Osteocyte (in vitro differentiated cells): ENCODE results near the gene HOXD12. TPM values are rescaled to one million over a fixed set of nuclear protein-coding genes. Genes with fewer than 3 reads are reported as not detected.

Source experiments
- DNase-seq: peaks from one replicate; pipeline ENCODE4 v3.0.0; 2021; ENCODE audit warnings: mixed read lengths; ENCODE audit not compliant: unreplicated experiment; ENCODE audit errors: extremely low spot score
- H3K27ac Mint-ChIP-seq: one replicate; pipeline ENCODE4 v1.8.0; 2021; ENCODE audit warnings: mild to moderate bottlenecking, mixed read lengths; ENCODE audit not compliant: unreplicated experiment
- H3K27me3 Mint-ChIP-seq: one replicate; pipeline ENCODE4 v1.8.0; 2021; ENCODE audit warnings: mixed read lengths; ENCODE audit not compliant: unreplicated experiment
- H3K36me3 Mint-ChIP-seq: one replicate; pipeline ENCODE4 v1.8.0; 2021; ENCODE audit warnings: mixed read lengths; ENCODE audit not compliant: unreplicated experiment
- H3K4me1 Mint-ChIP-seq: one replicate; pipeline ENCODE4 v1.8.0; 2021; ENCODE audit warnings: mixed read lengths; ENCODE audit not compliant: unreplicated experiment
- H3K4me3 Mint-ChIP-seq: one replicate; pipeline ENCODE4 v1.8.0; 2021; ENCODE audit warnings: mild to moderate bottlenecking, moderate library complexity, mixed read lengths; ENCODE audit not compliant: unreplicated experiment
- H3K9me3 Mint-ChIP-seq: one replicate; pipeline ENCODE4 v1.8.0; 2021; ENCODE audit warnings: mixed read lengths; ENCODE audit not compliant: unreplicated experiment
- long read RNA-seq: library from polyadenylated mRNA; unstranded; transcript quantifications from one replicate; pipeline ENCODE4 v2.0.0, GENCODE V29; 2021
- total RNA-seq: library from RNA; stranded (reverse); gene quantifications from 2 replicates; pipeline ENCODE4 v1.2.1, GENCODE V29; 2021
- TF ChIP-seq, protein P1 (sequence below): fragments of 200-600 bp; sonication (generic); IDR thresholded peaks from 2 replicates; pipeline ENCODE4 v1.5.0; 2021; ENCODE audit warnings: antibody characterized with exemption, mild to moderate bottlenecking, moderate library complexity

HOXD12 gene, protein sequence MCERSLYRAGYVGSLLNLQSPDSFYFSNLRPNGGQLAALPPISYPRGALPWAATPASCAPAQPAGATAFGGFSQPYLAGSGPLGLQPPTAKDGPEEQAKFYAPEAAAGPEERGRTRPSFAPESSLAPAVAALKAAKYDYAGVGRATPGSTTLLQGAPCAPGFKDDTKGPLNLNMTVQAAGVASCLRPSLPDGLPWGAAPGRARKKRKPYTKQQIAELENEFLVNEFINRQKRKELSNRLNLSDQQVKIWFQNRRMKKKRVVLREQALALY
- total RNA-seq: not detected in 2 replicates
- long read RNA-seq: 0 reads

DNA sequence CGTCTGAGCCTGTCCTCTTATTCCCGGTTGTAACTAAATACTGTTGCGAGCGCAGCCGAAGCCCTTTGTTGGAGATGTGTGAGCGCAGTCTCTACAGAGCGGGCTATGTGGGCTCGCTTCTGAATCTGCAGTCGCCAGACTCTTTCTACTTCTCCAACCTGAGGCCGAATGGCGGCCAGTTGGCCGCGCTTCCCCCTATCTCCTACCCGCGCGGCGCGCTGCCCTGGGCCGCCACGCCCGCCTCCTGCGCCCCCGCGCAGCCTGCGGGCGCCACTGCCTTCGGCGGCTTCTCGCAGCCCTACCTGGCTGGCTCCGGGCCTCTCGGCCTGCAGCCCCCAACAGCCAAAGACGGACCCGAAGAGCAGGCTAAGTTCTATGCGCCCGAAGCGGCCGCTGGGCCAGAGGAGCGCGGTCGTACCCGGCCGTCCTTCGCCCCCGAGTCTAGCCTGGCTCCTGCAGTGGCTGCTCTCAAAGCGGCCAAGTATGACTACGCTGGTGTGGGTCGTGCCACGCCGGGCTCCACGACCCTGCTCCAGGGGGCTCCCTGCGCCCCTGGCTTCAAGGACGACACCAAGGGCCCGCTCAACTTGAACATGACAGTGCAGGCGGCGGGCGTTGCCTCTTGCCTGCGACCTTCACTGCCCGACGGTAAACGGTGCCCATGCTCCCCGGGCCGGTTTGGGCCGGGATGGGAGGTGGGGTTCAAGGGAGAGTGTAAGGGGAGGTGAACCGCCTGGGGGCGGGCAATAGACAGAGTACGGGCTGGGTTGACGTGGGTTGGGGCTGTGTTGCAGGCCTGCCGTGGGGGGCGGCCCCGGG is at the start of gene HOXD12:
Gene HOXD12 (plus strand): TSS at position 68 of the 819 bp plus-strand sequence. CDS start 7 bp downstream, at position 75.
- Mint-ChIP-seq H3K27me3 (peaks cover 94% of the 10 kb centered on the region), H3K36me3 (no peaks in the 10 kb centered on the region), H3K4me3 (no peak within 1 kb of the TSS), H3K9me3 (no peaks in the 10 kb centered on the region), H3K4me1 (peaks cover 26% of the 10 kb centered on the region), H3K27ac (no peak within 1 kb of the TSS)
- TF ChIP-seq, protein P1, sequence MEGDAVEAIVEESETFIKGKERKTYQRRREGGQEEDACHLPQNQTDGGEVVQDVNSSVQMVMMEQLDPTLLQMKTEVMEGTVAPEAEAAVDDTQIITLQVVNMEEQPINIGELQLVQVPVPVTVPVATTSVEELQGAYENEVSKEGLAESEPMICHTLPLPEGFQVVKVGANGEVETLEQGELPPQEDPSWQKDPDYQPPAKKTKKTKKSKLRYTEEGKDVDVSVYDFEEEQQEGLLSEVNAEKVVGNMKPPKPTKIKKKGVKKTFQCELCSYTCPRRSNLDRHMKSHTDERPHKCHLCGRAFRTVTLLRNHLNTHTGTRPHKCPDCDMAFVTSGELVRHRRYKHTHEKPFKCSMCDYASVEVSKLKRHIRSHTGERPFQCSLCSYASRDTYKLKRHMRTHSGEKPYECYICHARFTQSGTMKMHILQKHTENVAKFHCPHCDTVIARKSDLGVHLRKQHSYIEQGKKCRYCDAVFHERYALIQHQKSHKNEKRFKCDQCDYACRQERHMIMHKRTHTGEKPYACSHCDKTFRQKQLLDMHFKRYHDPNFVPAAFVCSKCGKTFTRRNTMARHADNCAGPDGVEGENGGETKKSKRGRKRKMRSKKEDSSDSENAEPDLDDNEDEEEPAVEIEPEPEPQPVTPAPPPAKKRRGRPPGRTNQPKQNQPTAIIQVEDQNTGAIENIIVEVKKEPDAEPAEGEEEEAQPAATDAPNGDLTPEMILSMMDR: no peak
- peak; percentile 68 for DNase-seq

DNA sequence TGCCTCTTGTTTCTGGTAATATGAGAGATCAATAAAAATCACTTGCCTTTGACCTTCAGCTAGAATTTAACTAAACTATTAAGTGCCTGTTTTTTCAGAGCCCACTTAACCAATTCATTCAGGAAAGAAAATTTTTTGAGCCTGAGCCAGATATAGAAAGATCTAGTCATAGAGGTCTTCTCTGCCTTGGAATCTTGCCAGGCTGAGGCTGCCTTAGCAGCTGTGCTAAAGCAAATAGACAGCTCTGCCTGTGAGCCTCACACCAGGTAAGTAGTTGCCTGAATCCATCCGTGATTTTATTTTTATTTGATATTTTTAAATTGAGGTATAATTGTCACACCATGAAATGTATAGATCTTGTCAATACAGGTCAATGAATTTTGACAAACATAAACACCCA is 43.2 kb upstream of the HOXD12 start:
- H3K36me3 Mint-ChIP-seq: no peaks in the 10 kb centered on the region
- DNase-seq: no peak
- no peaks in the 10 kb centered on the region for H3K9me3 Mint-ChIP-seq
- TF ChIP-seq, protein P1: no peak
- no peaks in the 10 kb centered on the region for H3K4me1 Mint-ChIP-seq
- no peak overlapping the region for H3K4me3 Mint-ChIP-seq
- H3K27me3 Mint-ChIP-seq: no peaks in the 10 kb centered on the region
- H3K27ac Mint-ChIP-seq: no peak overlapping the region

DNA sequence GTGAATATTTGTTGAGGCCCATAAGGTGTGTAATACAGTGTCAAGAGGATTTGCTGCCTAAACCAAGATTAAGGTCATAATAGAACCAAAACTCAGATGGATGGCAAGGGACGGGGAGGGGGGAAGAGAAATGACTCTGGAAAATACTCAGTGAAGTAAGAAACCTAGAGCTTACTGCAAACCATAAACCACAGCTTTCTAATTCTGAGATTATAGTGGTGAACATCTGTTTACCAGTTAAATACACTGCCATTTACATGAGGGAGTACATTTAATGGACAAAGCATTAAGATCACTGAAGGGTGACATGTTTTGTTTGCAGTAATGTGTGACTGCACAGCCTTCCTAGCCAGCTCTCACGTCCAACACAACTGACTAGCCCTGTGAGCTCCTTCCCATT is 35.6 kb upstream of the HOXD12 start:
- Mint-ChIP-seq H3K36me3 (no peaks in the 10 kb centered on the region), H3K4me1 (no peaks in the 10 kb centered on the region), H3K4me3 (no peak overlapping the region), H3K27me3 (peaks cover 21% of the 10 kb centered on the region), H3K9me3 (no peaks in the 10 kb centered on the region), H3K27ac (no peak overlapping the region)
- TF ChIP-seq, protein P1: no peak
- DNase-seq: no peak

DNA sequence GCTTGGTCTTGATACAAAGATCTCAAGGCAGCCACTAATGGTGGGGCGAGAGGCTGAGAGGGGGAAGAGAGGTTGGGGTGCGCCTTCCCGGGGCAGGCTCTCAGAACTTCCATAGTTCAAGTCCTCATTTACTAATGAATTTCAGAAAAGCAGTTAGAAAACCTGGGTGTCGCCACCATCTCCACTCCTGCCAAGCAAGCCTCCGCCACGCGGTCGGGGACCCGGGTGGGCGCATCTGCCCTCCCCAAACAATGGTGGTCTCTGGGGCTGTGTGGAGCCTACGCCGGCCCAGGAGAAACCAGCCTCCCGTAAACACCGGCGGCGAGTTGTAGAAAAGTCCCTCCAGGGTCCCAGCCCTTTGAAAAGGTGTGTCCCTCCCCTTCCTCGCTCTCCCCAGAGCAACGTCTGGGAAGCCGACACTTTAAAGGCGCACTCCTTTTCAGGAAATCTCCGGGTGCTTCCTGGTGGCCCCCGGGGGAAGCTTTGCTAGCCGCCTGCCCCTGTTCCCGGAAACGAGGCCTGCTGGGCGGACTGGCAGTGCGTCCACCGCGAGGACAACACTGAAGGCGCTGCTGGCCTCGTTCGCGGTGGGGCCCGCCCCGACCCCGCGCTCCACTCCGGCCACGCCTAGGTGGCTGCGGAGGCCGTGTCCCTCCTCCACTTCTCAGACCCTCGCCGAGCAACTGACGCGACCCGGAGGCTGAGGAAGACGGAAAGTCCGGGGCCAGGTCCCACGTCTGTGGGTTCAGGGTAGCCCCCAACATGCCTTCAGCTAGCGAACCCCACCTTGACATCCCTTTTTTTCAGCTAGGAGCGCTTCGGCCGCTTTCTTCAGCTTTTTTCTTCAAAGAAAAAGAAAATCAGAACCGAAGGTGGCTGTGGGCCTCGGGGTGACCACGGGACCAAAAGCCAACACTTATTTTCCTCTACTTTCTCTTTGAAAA is 32.7 kb upstream of the HOXD12 start:
- no peaks in the 10 kb centered on the region for H3K4me1 Mint-ChIP-seq
- peaks cover 19% of the 10 kb centered on the region for H3K27me3 Mint-ChIP-seq
- DNase-seq: no peak
- H3K36me3 Mint-ChIP-seq: no peaks in the 10 kb centered on the region
- TF ChIP-seq, protein P1: no peak
- no peak overlapping the region for H3K27ac Mint-ChIP-seq
- H3K4me3 Mint-ChIP-seq: no peak overlapping the region
- H3K9me3 Mint-ChIP-seq: no peaks in the 10 kb centered on the region
